GM23338 (cell line): ENCODE data around the gene KCNH5. TPM values are rescaled to one million over a fixed set of nuclear protein-coding genes. Genes with fewer than 3 reads are reported as not detected.

Experiments used
- ATAC-seq: fragments of 200-7000 bp; cut with Tn5 transposase; 3 replicates; pipeline ENCODE4 v1.9.1; 2020
- DNase-seq: peaks from one replicate; pipeline ENCODE4 v3.0.0-alpha.2; 2015; ENCODE audit warnings: low spot score
- H2AFZ ChIP-seq: fragments of 200-600 bp; sonication (generic); 2 replicates; pipeline ENCODE4 v1.8.0; 2016; ENCODE audit warnings: antibody characterized with exemption, mild to moderate bottlenecking, moderate library complexity
- H3F3A ChIP-seq: fragments of 200-600 bp; sonication (generic); replicated peaks from 2 replicates; pipeline ENCODE4 v1.8.0; 2017; ENCODE audit warnings: antibody characterized with exemption, mixed run types, low read depth
- H3K27ac ChIP-seq: fragments of 200-600 bp; sonication (generic); 2 replicates; pipeline ENCODE4 v1.6.1; 2016; ENCODE audit warnings: low read depth
- H3K27me3 ChIP-seq: fragments of 200-600 bp; sonication (generic); 2 replicates; pipeline ENCODE4 v1.8.0; 2016; ENCODE audit warnings: mild to moderate bottlenecking, mixed run types, moderate library complexity; ENCODE audit not compliant: insufficient read depth
- H3K36me3 ChIP-seq: fragments of 200-600 bp; sonication (generic); 2 replicates; pipeline ENCODE4 v1.8.0; 2016; ENCODE audit warnings: mild to moderate bottlenecking; ENCODE audit not compliant: insufficient read depth
- H3K4me1 ChIP-seq: fragments of 200-600 bp; sonication (generic); 2 replicates; pipeline ENCODE4 v1.8.0; 2016; ENCODE audit warnings: mild to moderate bottlenecking, moderate library complexity; ENCODE audit not compliant: insufficient read depth
- H3K4me2 ChIP-seq: fragments of 200-600 bp; sonication (generic); 2 replicates; pipeline ENCODE4 v1.7.1; 2017; ENCODE audit warnings: mixed run types
- H3K4me3 ChIP-seq: fragments of 200-600 bp; sonication (generic); 2 replicates; pipeline ENCODE4 v1.6.1; 2016; ENCODE audit warnings: mixed run types
- H3K79me2 ChIP-seq: fragments of 200-600 bp; sonication (generic); replicated peaks from 2 replicates; pipeline ENCODE4 v1.8.0; 2017; ENCODE audit warnings: mild to moderate bottlenecking; ENCODE audit not compliant: insufficient read depth
- H3K9me2 ChIP-seq: fragments of 200-600 bp; sonication (generic); 2 replicates; pipeline ENCODE4 v1.8.0; 2017; ENCODE audit not compliant: insufficient read depth
- H4K20me1 ChIP-seq: fragments of 200-600 bp; sonication (generic); replicated peaks from 2 replicates; pipeline ENCODE4 v1.8.0; 2017; ENCODE audit warnings: mild to moderate bottlenecking; ENCODE audit not compliant: insufficient read depth
- H3K27ac Mint-ChIP-seq: 2 replicates; pipeline ENCODE4 v1.8.0; 2020; ENCODE audit warnings: inconsistent platforms, mild to moderate bottlenecking, moderate library complexity, mixed read lengths
- H3K27me3 Mint-ChIP-seq: 3 replicates; pipeline ENCODE4 v1.8.0; 2022; ENCODE audit warnings: low read depth, mild to moderate bottlenecking, moderate library complexity, mixed read lengths, inconsistent platforms; ENCODE audit not compliant: insufficient read depth, poor library complexity
- H3K36me3 Mint-ChIP-seq: 3 replicates; pipeline ENCODE4 v1.8.0; 2021; ENCODE audit warnings: low read depth, mild to moderate bottlenecking, inconsistent platforms, moderate library complexity, mixed read lengths
- H3K4me1 Mint-ChIP-seq: 3 replicates; pipeline ENCODE4 v1.8.0; 2020; ENCODE audit warnings: mild to moderate bottlenecking, inconsistent platforms, mixed read lengths
- H3K4me3 Mint-ChIP-seq: 3 replicates; pipeline ENCODE4 v1.8.0; 2021; ENCODE audit warnings: moderate library complexity, mild to moderate bottlenecking, inconsistent platforms, mixed read lengths
- H3K9me3 Mint-ChIP-seq: 3 replicates; pipeline ENCODE4 v1.8.0; 2020; ENCODE audit warnings: moderate library complexity, mild to moderate bottlenecking, inconsistent platforms, mixed read lengths
- CREB1 ChIP-seq: fragments of 250-450 bp; sonication (Bioruptor Pico); IDR thresholded peaks from 2 replicates; pipeline ENCODE4 v1.5.0; 2020; ENCODE audit warnings: low read depth, mild to moderate bottlenecking, moderate library complexity
- CTCF ChIP-seq, 2 experiments: fragments of 200-600 bp in 1 of 2; sonication (generic) in 1 of 2; conservative IDR thresholded peaks; 2 replicates each; pipeline versions ENCODE4 v1.5.1 to v1.6.1; 2016 to 2017; ENCODE audit warnings: antibody characterized with exemption in 2 of 2, low read depth in 2 of 2, mild to moderate bottlenecking in 2 of 2, moderate library complexity in 1 of 2
- ETS1 ChIP-seq: IDR thresholded peaks from 2 replicates; pipeline ENCODE4 v1.6.1; 2016; ENCODE audit warnings: antibody characterized with exemption
- EZH2 ChIP-seq: fragments of 200-600 bp; sonication (generic); IDR thresholded peaks from one replicate; pipeline ENCODE4 v1.8.0; 2017; ENCODE audit warnings: antibody characterized with exemption, mild to moderate bottlenecking, low read depth; ENCODE audit not compliant: unreplicated experiment
- EZH2phosphoT487 ChIP-seq: fragments of 200-600 bp; sonication (generic); IDR thresholded peaks from one replicate; pipeline ENCODE4 v1.8.1; 2018; ENCODE audit warnings: antibody characterized with exemption; ENCODE audit not compliant: unreplicated experiment
- JUNB ChIP-seq: IDR thresholded peaks from one replicate; pipeline ENCODE4 v1.6.1; 2016; ENCODE audit warnings: antibody characterized with exemption; ENCODE audit not compliant: unreplicated experiment
- NANOG ChIP-seq: IDR thresholded peaks from 2 replicates; pipeline ENCODE4 v1.6.1; 2016; ENCODE audit warnings: antibody characterized with exemption, borderline replicate concordance
- POLR2AphosphoS5 ChIP-seq: IDR thresholded peaks from 2 replicates; pipeline ENCODE4 v1.6.1; 2016; ENCODE audit warnings: antibody characterized with exemption, low read depth
- REST ChIP-seq: IDR thresholded peaks from one replicate; pipeline ENCODE4 v1.6.1; 2018; ENCODE audit warnings: antibody characterized with exemption; ENCODE audit not compliant: unreplicated experiment
- STAT1 ChIP-seq: IDR thresholded peaks from one replicate; pipeline ENCODE4 v1.6.1; 2016; ENCODE audit warnings: antibody characterized with exemption; ENCODE audit not compliant: unreplicated experiment
- ZNF114 ChIP-seq: fragments of 250-450 bp; sonication (Bioruptor Pico); IDR thresholded peaks from 2 replicates; pipeline ENCODE4 v1.5.0; 2020; ENCODE audit warnings: mild to moderate bottlenecking, moderate library complexity
- ZNF331 ChIP-seq: fragments of 250-450 bp; sonication (Bioruptor Pico); IDR thresholded peaks from 2 replicates; pipeline ENCODE4 v1.5.0; 2020; ENCODE audit warnings: low read depth, mild to moderate bottlenecking, moderate library complexity
- ZNF462 ChIP-seq: fragments of 250-450 bp; sonication (Bioruptor Pico); IDR thresholded peaks from 2 replicates; pipeline ENCODE4 v1.5.0; 2020; ENCODE audit warnings: mild to moderate bottlenecking, moderate library complexity
- polyA plus RNA-seq: library from polyadenylated mRNA; unstranded; fragments of >200 nt; fragmentation: Nextera tagmentation; extraction: Ambion mirVana; gene quantifications from 2 replicates; pipeline ENCODE4 v1.2.1, GENCODE V29; 2016
- total RNA-seq: library from RNA; depleted of rRNA; stranded (reverse); fragments of >200 nt; shearing (Covaris generic); gene quantifications from 2 replicates; pipeline ENCODE4 v1.2.3, GENCODE V29; 2014

The KCNH5 gene
- total and polyA plus RNA-seq, 2 experiments from 2014 or later, result 0.71 to 0.83 TPM

GRCh38 chr14:62894736-62895135 is 150.5 kb downstream of the KCNH5 start:
- no peaks in the 10 kb centered on the region for H3K27me3 ChIP-seq
- H3K4me1 ChIP-seq, result peaks cover 34% of the 10 kb centered on the region
- no peak for DNase-seq
- Mint-ChIP-seq H3K4me1 (peaks cover 30% of the 10 kb centered on the region), H3K9me3 (no peaks in the 10 kb centered on the region), H3K27ac (no peak overlapping the region), H3K27me3 (no peaks in the 10 kb centered on the region), H3K4me3 (no peak overlapping the region), H3K36me3 (no peaks in the 10 kb centered on the region; the same call in 2 of the 3 replicates)
- no peaks in the 10 kb centered on the region for H3K36me3 ChIP-seq
- no peak overlapping the region for H3K27ac ChIP-seq
- no peak overlapping the region for H3K4me3 ChIP-seq
- H3K79me2 ChIP-seq, result no peaks in the 10 kb centered on the region
- H3K4me2 ChIP-seq, result no peak overlapping the region
- ATAC-seq, result no peak
- TF ChIP-seq POLR2AphosphoS5, result no peak
- TF ChIP-seq ZNF114 (CRISPR knock-in tag), result no peak
- TF ChIP-seq REST, result no peak
- TF ChIP-seq NANOG, result no peak
- no peak for TF ChIP-seq ZNF331
- no peak for TF ChIP-seq JUNB
- TF ChIP-seq ETS1, result no peak
- TF ChIP-seq STAT1, result no peak
- TF ChIP-seq ZNF462 (CRISPR knock-in tag), result no peak
- no peak for TF ChIP-seq EZH2
- no peak for TF ChIP-seq CREB1
- no peak for TF ChIP-seq EZH2phosphoT487
- TF ChIP-seq CTCF (conservative IDR thresholded peaks at IDR 0.05; ENCODE audit: low read depth in 2 of 2), result no peak
- 0 out of 2 replicates have a peak, but pooled peaks cover 8% of the 10 kb centered on the region for H3K9me2 ChIP-seq
- H4K20me1 ChIP-seq, result no peaks in the 10 kb centered on the region
- H3F3A ChIP-seq, result no peaks in the 10 kb centered on the region
- no peak overlapping the region for H2AFZ ChIP-seq
